Erythroblast (primary cell): ENCODE measurements around the gene CACNA1D.

Experiments
- DNase-seq, 2 experiments: peaks; one replicate each; lab custom pipeline; 2025; lab: John Stamatoyannopoulos, UW
- GATA1 ChIP-seq: IDR thresholded peaks from 2 replicates; pipeline ENCODE4 v1.6.1; 2011; ENCODE audit warnings: low read depth, mild to moderate bottlenecking, control low read depth, low read length, moderate library complexity
- POLR2A ChIP-seq: IDR thresholded peaks from 2 replicates; pipeline ENCODE4 v1.6.1; 2011; ENCODE audit warnings: mild to moderate bottlenecking, low read length

The CACNA1D gene

DNA sequence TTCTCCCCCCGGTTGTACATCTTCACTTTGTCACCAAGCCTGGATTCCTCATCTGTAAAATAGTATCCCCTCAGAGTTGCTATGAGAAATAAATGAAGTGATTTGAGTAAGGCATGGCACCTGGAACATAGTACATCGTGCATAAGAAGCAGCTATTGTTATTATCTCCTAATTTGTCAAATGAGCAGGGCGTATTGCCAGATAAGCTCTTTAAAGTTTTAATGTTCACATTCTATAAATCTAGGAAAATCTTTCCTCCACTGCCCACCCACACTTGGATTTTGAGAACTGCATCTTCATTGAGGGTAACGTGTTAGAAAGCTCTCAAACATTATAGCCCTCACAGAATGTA, 32.3 kb downstream of the CACNA1D start:
- DNase-seq = no peak

DNA sequence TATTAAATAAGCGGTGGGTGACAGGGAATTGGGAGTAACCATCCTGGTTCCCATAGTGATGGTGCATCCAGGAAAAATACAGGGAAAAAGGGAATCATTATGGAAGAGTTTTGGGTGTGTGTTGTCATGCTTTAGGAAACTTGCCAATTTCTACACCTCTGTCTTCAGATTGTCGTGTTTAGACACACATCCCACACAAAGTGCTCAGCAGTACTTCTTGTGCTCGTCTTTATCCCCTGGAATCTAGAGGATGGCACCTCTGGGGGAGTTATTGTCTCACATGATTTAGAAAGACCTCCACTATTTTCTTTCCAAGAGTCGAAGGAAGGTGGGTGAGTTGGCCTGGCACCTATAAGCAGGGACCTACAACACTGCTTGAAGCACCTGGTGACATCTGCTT, 35.8 kb downstream of the CACNA1D start:
- no peak for DNase-seq
- TF ChIP-seq POLR2A (no peak), GATA1 (no peak)

More for the DNA sequence above, 32.3 kb downstream of the CACNA1D start:
- TF ChIP-seq GATA1 = no peak
- TF ChIP-seq POLR2A = no peak

DNA sequence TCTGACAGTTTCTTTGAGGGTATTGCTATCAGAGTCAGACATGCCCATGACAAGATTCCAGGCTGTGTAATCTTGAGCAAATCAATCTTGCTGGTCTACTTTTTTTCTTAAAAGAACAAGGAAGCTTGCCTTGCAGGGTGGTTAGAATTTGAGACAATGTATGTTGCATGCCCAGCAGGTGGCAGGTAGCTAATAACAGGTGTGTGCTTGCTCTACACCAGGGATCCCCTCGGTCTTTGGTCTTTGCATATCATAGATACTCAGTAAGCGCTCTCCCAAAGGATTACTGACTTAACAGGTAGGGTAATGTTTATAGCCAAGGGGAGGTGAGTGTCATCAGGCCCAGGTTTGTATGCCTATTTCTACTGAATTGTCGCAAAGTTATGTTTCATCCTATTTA, 37.3 kb downstream of the CACNA1D start:
- TF ChIP-seq POLR2A (no peak), GATA1 (no peak)
- DNase-seq = no peak

DNA sequence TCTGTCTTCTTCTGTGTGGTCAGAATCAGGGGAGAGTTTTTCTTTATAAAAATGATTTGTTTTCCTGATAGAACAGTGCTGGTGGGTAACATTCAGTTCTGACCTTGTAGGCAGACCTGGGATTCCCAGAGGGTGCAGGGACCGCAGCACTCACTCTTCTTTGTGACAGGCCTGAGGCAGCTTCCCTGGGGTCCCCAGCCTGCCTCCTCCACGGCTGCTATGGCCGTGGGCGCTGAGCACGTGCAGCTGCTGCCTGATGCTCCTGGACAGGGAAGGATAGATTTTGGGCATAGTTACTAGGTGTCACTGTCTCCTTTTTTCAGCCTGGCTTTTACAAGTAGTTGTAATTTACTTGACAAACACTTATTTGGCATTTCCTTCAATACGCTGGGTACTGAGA, 39.1 kb downstream of the CACNA1D start:
- TF ChIP-seq POLR2A (no peak), GATA1 (no peak)
- no peak for DNase-seq

DNA sequence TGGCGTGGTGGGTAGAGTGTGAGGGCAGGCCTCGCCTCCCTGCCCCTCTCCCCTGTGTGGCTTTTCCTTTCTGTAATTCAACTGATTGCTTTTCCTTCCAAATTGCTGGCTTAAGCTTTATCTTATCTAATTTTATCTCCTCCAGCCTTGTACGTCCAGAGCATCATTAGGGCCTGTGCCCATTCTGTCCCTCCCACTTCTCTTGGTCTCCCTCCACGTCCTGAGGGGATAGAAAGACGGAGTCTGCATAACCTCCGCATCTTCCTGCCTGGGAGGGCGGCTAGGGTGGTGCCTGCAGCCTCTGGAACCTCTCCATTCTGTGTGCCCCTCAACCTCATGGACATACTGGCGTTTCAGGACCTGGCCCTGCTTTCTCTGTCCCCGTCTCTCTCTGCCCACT, 39.8 kb downstream of the CACNA1D start:
- TF ChIP-seq GATA1 = no peak
- no peak for TF ChIP-seq POLR2A

DNA sequence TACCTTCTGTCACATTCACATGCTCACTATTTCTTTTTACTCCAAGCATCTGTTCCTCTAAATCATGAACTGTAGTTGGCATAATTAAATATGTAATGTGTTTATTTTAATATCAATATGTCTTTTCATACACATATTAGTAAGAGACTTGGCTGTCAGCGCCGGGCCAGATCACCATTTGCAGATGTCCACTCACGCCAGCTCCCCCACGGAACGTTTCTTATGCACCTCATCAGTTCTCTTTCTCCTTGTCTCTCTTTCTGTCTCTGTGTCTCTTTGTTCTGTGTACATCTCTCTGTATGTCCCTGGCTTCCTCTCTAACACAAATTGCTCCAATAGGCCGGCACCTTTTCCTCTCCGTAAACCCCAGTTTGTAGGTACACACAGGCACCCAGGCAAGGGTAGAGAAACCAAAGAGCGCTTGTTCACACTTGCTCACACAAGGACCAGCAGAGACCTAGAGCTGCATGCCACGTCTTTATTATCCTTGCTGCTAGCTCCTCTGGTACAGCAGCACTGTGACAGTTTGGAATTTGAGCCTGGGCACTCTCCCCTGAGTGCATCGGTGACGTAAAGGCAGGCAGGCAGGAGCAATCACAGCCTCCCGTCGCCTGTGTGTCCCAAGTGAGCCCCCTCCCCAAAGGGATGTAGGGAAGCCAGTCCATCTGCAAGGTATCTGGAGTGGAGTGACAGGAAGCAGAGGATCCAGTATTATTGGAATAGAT, 40.4 kb downstream of the CACNA1D start:
- TF ChIP-seq GATA1 = no peak
- DNase-seq = no peak

More for the DNA sequence above, 39.8 kb downstream of the CACNA1D start:
- DNase-seq = no peak

DNA sequence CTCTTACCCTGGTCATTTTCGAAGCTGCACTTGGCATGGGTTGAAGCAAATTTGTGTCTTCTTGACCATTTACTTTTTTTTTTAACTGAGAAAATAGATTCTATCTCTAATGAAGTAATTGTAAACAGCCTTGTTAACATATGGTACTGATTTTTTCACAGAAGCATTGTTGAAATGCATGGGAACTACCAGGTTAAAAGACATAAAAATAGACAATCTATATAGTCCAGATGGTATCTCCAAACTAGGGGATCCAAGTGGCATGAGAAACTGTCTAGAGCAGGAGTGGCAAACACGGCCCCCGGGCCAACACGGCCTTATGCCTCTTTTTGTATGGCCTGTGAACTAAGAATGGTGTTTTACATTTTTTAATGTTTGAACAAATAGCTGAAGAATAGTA, 41.9 kb downstream of the CACNA1D start:
- TF ChIP-seq GATA1 (no peak), POLR2A (no peak)
- no peak for DNase-seq

DNA sequence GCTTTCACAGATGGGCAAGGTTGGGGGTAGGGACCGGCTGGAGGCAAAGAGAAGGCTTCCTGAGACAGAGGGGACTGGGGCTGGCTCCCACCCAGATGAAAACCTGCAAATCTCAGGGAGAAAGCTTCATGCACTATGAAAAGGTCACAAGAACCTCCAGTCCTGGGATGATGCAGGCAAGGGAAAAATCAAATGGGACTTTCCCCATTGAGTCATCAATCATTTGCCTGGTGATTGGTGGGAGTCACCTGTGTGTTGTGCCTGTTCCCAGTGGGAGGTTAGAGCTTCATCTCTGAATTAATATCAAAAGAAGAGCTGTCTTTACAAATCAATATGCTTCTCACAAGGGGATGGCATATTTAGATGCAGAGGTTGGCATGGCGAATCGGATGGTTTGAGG, 49.9 kb downstream of the CACNA1D start:
- TF ChIP-seq GATA1 (no peak), POLR2A (no peak)

DNA sequence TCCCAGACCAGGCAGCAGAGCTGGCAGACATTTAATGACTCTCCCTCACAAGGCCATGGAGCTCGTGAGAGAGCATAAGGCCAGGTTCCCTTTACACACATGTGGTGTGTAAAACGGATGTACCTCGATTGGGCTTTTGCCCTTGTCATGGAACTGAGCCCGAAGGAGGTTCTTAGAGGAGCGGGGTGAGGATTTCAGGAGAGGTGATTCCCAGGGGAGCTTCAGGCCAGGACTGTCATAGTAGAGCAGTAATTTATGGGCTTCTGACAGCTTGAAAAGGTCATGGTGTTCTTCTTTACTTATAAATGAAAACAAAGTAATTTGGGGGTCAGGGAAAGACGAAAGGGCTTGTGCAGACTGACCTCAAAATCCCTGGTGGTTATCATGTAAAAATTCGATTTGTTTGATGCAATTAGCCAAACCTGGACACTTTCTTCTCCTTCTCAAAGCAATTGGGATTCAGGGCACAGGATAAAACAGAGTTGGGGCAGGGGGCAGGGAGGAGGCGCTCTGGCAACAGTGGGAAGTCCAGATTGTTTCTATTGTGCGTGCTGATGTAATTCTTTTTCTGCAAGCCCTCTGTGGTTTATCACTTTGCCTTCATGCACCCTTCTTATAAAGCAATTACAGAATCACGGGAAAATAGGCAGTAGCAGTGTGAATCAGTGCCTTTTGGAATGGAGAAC, 51.0 kb downstream of the CACNA1D start:
- TF ChIP-seq GATA1 = no peak
- no peak for TF ChIP-seq POLR2A
- DNase-seq = no peak

More for the DNA sequence above, 49.9 kb downstream of the CACNA1D start:
- DNase-seq = no peak

DNA sequence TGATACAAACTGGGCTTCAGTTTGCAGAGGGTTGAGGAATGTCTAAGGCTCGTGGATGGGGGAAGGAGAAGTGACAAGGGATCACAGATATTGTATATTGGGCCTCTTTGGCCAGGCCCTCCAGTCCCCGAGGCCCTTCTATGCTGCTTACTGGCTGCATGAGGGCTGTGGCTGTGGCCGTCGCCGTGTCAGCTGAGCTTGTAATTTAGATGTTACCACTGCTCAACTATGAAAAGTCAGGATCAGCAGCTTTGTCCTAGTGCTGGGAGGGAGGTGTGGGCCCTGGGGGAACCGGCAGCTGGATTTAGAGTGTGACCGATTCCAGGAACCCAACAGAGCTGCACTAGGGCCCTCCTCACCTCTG, 51.6 kb downstream of the CACNA1D start:
- TF ChIP-seq POLR2A (no peak), GATA1 (no peak)
- no peak for DNase-seq

DNA sequence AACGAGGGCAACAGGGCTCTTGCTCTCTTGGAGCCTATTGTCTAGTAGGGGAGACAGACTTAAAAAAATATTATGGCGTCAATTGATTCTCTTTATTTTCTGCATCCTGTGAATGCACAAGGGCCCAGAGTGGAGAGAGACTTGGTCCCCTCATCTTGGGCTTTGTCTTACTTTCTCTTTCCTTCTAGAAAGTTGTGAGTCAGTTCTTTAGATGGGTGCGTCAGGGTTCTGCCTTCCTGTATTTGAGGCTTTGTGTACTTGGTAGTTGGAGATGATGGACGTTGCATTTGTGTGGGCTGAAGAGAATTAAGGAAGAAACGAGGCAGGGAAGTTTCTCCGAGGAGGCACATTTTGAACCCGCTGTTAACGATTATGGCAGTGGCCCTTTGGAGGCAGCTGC, 52.9 kb downstream of the CACNA1D start:
- DNase-seq = no peak
- no peak for TF ChIP-seq GATA1
- TF ChIP-seq POLR2A = no peak

DNA sequence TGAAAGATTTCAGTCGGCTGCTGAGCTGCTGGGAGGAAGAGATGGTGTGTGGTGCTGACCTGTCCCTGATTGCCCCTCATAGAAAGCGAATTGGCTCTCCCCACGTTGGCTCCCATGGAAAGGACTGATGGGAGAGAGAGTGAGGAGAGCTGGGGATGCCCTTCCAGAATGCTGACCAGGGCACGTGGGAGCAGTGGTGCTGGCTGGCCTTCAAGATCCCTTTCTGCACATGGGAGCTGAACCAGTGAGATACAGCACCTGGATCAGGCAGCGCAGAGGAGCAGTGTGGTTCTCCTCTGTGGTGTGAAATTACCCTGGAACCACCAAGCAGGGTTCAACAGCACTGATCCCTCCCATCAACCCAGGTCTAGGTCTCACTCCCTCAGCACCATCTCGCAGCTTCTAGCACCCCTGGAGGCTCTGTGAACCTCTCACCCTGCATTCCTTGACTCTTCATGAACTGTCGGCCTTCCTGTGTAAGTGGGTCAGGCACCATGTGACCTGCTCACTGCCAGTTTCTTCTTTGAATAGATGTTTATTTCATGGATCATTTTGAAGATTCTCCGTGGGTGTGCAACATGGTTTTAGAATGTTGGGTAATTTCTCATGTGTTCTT, 55.7 kb downstream of the CACNA1D start:
- TF ChIP-seq GATA1 (no peak), POLR2A (no peak)
- no peak for DNase-seq

DNA sequence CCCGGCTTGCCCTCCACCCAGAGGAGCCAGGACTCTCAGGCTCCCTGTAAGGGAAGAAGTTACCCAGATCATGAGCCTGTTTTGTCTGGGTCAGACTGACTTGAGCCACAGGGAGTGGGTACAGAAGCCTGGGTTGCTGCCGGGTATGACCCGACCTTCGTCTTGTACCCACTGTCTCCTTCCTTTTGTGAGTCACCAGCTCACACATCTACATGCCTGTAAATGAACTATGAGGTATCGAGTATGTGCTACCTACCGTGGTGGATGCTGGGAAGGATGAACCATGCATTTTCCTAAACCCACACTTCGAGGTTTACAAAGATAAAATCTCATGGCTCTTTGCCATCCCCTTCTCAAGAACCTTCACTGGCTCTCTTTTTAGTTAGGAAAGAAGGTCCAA, 56.9 kb downstream of the CACNA1D start:
- TF ChIP-seq GATA1 (no peak), POLR2A (no peak)
- no peak for DNase-seq

DNA sequence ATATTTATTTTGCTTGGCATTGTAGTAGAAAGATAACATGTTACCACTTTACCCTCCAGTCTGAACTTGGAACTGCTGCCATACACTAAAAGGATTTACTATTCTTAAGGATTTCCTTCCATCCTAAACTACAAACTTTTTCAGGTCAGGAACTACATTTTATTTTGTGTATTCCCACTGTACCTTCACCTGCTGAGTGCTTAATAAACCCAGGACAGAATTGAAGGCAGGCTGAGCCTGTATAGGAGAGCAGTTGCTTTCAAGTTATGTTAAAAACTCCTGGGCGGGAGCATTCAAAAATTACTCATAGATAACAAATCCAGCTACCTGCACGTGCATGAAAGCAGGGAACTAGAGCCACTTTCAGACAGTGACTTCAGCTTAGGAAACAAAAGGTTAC, 58.3 kb downstream of the CACNA1D start:
- TF ChIP-seq GATA1 = no peak
- no peak for TF ChIP-seq POLR2A
- no peak for DNase-seq

DNA sequence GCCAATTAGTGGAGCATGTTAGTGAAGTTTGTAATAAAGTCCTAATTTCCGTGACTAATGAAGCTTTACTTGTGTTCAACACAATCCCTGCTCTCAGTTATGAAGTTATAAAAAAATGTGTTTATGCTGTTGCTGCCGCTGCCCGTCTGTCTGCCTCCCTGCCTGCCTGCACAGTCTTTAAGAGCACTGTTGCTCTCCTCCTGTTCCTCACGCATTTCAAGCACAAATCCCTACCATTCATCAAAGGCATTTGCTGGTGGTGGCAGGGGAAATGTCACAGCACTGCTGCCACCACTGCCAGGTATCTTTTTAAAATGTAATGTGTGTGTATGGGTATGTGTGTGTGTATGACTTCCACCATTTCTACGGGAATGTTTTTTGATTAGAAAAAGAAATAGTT, 58.8 kb downstream of the CACNA1D start:
- TF ChIP-seq GATA1 (no peak), POLR2A (no peak)
- no peak for DNase-seq
